ENCODE results near the gene C11orf16.
"Not testable (repeated sequence)": the region's sequence is repeated elsewhere in the genome, so short reads cannot be mapped to it uniquely, and the experiment has no call there.

The C11orf16 gene, protein sequence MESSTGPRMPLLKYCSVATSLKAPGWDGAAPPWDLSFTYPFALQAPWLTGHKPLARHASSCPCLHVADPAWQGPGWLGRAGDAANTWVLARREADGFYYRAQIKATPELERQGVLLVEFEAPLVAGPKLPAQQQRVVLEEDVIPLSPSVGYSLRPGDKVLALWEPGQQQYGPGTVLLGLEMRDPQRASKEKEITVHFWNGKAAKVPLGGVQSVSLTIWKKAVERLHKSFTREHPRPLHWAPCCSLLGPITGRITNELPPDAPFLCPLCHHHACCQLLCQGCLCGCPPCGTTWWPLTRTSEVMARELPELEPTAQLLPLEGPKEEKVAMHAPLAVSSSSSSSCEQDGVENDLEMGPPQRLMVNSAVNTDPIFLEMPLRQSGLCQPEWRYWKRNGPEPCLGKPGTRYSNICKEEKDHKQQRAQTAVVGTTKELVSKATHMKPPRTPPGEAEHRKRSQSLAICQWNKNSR

DNA sequence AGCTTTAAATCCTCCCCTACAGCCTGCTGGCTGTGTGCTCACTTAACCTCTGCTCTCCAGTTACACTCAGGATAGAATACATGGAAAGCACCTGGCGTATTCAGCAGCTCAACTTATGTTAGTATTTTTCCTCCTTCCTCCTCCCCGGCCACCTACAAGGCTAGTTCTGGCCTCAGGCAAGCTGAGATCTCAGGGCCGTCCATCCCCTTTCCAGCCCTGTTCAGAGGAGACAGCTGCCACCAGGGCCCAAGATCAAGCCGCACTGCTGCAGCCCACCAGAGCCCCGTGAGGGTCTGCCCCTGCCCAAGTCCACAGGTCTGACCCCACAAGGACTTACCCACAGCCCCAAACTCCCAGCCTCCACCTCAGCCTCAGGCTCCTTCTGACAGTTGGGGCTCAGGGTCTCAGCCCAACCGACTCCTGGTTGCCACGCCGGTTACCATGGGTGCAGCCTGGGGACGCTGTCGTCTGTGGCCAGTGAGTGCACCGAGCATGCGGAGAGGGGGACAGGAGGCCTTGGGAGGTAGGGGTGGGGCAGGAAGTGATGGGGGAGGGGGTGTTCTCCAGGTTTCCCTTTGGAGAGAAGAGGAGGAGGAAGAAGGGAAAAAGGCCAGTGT is at the start of gene C11orf16:
Gene C11orf16 (minus strand): TSS at position 384 of the 617 bp plus-strand sequence. CDS start 639 bp downstream, outside the sequence.
- no peak for DNase-seq (ENCODE audit: low read depth, low spot score)

DNA sequence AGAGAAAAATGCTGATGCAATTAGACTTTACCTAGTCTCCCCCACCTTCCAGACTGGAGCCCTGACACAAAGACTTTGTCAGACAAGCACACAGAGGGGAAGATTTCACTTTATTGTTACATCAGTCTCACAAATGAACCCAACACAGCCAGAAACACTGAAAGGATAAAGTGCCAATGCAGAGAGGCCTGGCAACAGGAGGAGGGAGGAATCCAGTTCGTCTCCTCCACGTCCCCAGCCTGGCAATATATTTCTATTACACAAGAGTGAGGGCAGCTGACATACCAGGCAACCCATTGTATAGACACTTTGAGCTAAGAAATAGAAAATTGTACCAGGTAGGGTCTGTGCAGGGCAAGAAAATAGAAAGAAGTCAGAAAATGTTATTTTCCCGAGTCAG is 47.7 kb upstream of the C11orf16 start:
- no peak for DNase-seq (ENCODE audit: low read depth, low spot score)

DNA sequence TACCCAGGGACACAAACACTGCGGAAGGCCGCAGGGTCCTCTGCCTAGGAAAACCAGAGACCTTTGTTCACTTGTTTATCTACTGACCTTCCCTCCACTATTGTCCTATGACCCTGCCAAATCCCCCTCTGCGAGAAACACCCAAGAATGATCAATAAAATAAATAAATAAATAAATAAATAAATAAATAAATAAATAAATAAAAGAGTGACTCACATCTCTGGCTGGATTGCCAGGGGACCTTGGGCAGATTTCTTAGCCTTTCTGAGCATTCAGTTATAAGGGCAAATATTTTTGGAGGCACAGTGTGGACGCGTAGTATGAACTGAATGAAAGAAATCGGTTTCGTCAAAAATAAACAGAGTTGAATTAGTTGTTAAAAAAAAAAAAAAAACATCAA is 46.6 kb upstream of the C11orf16 start:
- DNase-seq (ENCODE audit: low read depth, low spot score) = not testable (repeated sequence)

DNA sequence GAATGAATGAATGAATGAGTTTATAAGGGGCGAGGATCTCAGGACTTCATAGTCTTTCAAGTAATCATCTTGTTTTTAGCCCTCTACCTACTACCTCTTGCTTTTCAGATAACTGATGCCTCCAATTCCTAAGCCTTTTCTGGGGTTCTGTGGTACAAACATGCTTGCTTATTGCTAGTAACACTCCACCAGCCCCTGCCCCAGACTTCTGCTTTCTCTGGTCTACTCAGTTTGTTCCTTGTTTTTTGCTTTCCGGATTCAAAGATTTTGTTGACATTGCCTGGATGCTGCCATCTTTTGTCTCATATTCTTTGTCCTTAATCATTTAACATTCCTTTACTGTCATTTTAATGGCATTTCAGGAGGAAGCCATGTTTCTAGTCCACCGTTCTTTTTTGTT is 40.4 kb upstream of the C11orf16 start:
- no peak for DNase-seq (ENCODE audit: low read depth, low spot score)

DNA sequence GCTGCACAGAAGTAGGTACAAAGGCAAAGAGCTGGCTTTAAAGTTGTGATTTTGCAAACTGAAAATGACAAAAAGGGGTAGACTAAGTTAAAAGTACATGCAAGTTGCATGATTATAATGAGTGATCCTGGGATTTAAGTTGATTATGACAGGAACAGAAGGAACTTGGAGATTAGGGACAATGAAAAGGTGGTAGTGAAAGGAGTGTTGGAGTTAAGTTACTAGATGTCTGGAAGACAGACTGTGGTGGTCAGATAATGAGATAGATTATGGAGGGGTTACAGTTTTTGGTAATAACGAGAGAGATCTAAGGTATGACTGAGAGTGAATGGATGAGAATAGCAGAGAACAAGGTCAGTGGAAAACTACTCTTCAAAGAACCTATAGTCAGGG is 39.2 kb upstream of the C11orf16 start:
- DNase-seq (ENCODE audit: low read depth, low spot score) = no peak

DNA sequence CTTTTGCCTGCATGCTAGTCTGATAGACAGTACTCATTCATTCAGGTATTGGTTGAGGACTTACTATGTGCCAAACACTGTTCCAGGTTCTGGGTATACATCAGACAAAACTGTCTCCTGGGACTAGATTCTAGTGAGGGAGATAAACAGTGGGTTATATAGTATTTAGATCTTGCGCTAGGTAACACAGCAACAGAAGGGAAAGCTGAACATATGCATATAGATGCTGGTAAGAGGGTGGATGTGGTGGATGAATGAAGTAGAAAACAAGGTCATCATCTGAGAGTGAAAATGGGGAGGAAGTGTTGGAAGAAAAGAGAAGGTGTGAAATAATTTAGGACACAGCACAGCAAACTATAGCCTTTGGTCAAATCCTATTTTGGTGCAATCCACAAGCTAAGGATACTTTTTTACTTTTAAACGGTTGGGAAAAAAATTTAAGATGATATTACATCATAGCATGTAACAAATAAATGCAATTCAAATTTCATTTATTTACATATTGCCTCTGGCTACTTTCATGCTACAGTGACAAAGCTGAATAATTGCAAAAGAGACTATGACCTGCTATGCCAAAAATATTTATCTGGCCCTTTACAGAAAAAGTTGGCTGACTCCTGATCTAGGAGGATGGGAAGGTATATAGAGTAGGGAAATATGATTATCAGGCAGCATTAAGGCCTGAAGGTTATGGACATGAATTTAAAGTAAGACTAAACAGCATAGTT is 38.6 kb upstream of the C11orf16 start:
- DNase-seq (ENCODE audit: low read depth, low spot score) = no peak

DNA sequence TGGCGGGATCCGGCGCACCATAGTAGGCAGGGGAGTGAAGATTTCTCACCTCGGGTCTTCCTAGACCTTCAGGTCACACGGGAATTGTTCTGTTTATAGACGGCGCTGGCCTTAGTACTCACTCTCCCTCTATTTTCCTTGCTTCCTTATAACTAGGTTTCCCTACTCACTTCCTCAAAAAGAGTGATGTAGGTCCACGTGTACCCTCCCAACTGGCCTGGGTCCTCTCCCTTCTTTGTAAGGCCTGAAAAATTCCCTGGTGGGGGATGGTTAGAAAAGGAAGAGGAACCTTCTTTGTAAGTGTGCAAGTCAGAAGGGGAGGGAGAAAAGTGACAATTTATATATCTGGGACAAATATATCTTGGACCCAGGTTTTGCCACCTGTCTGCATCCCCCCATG is 34.4 kb upstream of the C11orf16 start:
- no peak for DNase-seq (ENCODE audit: low read depth, low spot score)

DNA sequence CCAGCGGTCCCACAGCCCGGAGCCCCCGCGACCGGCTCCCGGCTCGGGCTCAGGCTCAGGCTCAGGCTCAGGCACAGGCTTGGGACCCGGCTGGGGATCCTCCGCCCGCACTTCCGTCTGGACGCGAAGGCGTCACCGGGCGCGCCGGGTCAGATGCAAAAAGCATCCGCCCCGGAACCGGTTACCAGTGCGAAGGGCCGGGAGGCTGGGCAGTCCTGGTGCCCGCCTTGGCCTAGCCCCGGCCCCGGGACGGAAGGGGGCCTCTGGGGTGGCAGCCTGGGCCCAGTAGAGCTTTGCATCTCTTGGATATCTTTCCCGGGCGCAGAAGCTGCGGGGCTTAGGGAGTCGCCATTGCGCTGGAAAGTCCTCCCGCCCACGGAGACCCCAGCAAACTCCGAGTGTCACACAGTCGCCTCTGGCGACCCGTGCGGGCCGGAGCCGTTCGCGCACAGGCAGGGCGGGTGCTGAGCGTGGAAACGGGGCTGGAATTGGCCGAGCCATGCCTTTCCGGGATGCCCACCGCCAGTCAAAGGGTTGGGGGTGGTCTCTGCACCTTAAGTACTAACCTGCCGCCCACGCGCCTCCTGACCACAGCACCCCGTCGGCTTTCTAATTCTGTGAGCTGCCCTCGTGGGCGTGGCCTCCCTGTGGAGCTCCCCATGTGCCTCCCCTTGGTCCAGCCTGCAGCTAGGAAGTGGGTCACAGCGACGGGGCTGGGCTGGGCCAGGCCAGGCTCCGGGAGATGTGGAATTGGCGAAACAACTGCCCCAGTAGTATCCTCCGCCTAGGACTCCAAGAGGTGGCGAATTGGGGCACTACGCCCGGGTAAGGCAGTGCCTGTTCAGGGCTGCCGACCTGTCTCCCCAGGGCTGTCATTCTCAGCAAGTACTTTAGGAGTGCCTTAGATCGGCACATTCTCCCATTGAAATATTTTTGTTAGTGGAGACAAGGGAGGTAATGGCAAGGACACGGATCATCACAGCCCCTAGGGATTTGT is 31.9 kb upstream of the C11orf16 start, which contains the start of gene TMEM9B:
Gene TMEM9B (minus strand): TSS at position 119 of the 997 bp plus-strand sequence. CDS start 129 bp downstream, outside the sequence.
- peak; percentile 96 for DNase-seq (ENCODE audit: low read depth, low spot score)

DNA sequence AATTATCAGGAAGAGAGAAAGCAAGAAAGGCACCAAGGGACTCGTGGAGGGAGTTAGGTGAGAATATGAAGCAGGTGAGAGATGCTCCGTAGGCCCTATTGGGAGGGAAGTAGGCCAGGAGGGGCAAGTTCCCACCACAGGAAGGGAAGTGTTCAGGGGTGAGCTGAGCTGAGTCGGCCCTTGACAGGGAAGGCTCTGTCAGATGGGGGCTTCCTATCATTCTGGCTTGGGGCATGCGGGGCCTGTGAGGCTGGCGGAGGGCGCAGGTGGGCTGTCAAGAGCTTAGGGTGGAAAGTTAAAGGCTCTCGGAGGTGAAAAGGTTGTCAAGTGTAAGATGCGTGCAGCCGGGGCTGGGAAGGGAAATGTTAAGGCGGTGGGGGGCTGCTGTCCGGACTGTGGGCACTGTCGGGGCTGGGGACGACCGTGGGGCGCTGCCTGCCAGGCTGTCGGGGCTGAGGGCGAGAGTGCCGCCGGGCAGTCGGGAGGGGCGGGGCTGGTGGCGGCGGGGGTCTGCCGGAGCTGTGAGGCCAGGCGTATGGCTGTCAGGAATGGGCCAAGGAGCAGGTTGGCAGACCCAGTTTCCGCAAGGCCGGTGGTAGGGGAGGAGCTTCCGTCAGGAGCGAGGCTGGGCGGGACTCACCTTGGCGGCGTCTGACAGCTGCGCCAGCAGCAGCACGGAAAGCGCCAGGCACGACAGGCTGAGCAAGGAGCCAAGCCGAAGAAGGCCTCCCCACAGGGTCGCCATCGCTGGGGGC is 31.0 kb upstream of the C11orf16 start:
- DNase-seq (ENCODE audit: low read depth, low spot score) = peak; percentile 88

DNA sequence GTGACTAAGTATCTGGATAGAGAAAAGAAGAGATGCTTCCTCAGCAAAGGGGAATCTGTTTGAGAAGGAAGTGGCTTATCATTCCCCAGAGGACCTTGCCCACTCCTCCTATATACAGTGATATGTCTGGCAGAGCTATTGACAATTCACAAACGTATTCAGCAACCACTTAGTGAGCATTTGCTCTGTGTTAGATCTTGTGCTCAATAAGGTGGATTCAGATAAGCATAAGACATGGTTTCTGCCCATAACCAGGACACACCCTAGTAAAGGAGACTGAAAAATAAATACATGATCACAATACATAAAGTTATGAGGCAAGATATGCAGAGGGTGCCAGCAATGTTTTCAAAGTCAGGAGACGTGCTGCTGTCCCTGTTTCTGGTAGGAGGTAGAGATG is 30.1 kb upstream of the C11orf16 start:
- no peak for DNase-seq (ENCODE audit: low read depth, low spot score)

DNA sequence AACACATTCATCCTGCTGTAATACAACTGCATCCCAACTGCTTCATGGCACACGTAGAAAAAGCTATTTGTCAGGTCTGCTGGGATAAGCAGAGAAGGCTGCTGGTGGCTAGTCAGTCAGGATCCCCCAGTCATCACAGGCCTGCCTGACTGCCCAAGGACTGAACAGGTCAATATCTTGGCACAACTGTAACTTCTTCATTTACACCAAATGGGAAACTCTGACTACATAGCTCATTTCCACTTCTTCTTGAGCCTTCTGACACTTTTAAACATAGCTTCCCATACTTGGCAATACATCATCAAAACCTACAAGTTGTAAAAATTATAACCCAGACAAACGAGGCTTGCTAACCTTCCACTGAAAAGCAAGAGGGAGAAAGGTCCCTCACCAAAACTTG is 28.7 kb upstream of the C11orf16 start:
- no peak for DNase-seq (ENCODE audit: low read depth, low spot score)

DNA sequence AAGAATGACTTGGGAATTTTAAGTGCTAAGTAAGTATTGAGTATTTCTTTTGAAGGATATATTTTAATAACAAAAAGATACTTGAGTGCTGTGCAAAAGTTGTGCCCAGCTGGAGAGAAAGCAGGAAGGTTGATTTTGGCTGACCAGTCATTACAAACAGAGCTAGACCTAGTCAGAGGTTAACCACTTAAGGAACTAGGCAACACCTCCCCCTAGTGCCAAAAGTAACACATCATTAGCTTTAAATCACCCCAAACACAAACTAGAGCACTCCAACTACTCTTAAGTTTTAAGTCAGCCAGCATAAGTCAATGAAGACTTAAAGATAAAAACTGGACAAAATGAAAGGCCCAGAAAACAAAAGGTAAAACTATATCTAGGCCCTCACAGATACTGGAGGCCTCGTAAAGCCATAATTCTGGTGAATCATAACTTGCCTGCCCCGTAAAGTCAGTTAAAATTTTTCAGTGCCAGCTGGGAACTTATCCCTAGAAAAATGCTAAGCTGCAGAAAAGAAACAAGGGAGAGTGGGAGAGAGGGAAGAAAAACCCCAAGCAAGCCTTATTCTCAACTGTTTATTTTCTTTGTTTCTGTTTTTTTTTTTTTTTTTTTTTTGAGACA is 26.9 kb upstream of the C11orf16 start:
- peak; percentile 87 for DNase-seq (ENCODE audit: low read depth, low spot score)

DNA sequence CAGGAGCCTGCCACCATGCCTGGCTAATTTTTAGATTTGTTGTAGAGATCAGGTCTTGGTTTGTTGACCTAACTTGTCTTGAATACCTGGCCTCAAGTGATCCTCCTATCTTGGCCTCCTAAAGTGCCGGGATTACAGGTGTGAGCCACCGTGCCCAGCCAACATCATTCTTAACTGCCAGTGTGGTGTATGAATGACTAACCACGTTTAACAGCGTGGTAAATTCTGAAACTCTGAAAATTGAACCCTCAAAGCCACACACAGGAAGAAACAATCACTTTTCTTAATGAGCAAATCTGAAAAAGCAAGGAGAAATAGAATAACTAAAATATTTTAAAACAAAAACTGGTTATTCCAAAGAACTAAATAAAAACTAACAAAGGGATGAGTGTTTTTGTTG is 24.1 kb upstream of the C11orf16 start:
- DNase-seq (ENCODE audit: low read depth, low spot score) = no peak

DNA sequence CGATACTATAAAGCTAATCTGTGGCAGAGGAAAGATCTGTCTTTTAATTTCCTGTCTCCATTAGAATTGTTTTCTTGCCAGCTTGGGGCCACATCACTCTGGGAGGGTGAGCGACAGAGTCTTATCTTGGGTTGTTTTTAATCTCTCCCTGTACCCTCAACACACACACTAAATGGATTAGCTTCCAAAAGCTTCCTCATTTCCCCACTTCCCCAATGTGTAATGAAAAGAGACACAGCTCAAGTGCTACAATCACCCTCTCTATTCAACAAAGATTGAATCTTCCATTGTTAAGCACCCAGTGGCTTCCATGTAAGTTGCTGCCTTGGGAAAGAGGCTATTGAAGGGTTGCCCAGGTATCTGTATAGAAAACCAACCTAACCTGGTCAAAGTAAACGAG is 16.1 kb upstream of the C11orf16 start:
- DNase-seq (ENCODE audit: low read depth, low spot score) = no peak

DNA sequence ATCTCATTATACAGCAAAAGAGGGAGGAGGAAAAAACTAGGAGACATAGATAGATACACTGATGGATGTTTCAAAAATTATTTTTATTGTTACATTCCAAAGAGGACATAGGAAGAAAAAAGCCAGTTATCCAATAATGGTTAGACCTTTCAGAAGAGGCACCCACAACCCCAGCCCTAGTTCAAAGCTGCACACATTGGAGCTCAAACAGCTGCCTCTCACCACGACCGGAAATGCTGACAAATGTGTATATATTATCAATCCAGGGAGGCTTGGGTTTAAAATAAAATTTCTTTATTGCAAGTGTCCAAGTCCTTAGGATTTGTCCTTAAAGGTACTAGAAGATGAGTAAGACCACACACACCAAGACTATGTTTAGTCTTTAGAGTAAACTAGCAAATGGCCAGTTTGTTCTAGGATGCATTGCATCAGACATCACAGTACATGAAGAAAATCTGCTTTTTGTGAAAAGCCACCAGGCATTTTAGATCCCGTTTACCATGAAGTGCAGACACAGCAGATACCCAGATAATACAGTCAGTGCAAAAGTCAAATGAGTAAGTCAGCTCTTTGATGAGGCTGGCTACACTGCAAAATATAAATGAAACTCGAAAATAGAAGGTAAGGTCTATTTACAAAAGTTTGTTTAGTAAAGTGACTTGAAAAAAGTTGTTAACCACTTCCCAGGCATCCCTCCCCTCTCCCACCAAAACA is 14.6 kb upstream of the C11orf16 start:
- DNase-seq (ENCODE audit: low read depth, low spot score) = no peak

DNA sequence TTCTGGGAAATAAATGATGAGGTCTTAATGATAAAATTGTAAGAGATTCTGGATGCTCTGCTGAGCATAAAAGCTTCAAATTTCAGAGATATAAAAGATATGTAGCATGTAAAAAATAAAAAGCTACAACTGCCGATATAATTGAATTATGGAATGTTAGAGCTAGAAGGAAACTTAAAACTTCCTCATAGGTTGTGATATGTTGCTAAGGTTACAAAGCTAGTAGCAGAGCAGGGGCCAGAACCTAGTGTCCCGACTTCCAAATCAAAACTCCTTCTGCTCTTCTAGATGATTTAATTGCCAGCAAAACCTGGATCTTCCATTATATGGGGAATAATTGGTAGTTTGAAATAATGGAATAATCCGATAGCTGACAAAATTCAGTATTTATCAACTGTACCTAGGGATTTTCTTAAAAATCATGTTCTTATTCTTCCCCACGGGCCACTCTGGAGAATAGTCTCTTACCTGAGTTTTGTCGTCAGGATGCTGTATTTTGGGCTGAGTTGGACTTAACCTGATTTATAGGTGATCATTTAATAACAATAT is 9.8 kb upstream of the C11orf16 start, which contains the start of gene ASCL3:
Gene ASCL3 (minus strand): TSS at position 499 of the 549 bp plus-strand sequence. CDS start 4,855 bp downstream, outside the sequence.
- no peak for DNase-seq (ENCODE audit: low read depth, low spot score)

DNA sequence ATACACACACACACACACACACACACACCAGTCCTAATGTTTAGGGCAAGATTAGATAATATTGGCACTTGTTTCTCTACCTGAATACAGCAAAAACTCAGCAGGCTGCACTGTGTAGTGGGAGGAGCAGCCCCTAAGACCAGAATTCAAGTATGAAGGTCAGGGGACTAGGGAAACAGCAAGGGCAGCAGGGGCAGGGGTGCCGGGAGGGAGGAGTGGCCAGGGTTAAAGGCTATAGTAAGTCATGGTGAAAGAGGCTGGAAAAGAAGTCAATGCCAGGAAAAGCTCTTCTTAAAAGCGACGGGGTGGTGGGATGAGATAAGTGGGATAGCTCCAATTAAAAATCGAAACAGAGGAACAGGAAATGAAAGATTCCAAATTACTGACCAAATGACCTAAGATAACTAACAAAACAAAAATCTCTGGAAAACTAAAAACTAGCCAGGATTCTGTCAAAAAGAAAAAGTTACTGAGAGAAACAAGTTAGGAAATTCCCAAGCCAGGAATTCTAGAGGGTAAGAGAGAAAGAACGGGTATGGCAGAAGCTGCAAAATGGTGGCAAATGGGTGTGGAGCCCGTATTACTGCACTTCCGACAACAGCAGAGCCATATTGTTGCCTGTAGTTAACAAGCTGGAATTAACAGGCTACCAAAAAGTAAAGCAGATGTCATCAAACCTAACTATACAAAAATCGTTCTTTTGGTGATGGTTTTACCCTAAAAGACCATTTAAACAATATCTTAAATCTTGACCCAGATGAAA is 8.8 kb upstream of the C11orf16 start:
- no peak for DNase-seq (ENCODE audit: low read depth, low spot score)

DNA sequence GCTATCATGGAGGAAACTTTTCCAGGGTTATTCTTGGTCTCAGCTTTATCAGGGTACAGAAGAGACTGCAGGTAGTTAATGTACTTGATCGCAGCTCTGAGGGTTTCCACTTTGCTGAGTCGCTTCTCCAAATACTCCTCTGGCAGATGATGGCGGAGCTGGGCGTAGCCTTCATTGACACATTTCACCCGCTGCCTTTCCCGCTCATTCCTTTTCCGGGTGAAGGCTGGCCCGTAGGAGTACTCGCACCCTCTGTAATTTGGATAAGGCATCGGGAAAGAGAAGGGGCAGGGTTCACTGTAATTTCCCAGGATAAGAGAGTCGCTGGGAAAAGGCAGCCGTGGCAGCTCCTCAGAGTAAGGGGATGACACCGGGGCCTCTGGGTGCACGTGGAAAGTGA is 4.9 kb upstream of the C11orf16 start:
- no peak for DNase-seq (ENCODE audit: low read depth, low spot score)

Measured in astrocyte of the hippocampus (primary cell).